GM23338 (cell line): ENCODE data around the gene KRTAP4-4. TPM values are rescaled to one million over a fixed set of nuclear protein-coding genes. Genes with fewer than 3 reads are reported as not detected.

Experiments used
- ATAC-seq: fragments of 200-7000 bp; cut with Tn5 transposase; 3 replicates; pipeline ENCODE4 v1.9.1; 2020
- DNase-seq: peaks from one replicate; pipeline ENCODE4 v3.0.0-alpha.2; 2015; ENCODE audit warnings: low spot score
- H2AFZ ChIP-seq: fragments of 200-600 bp; sonication (generic); 2 replicates; pipeline ENCODE4 v1.8.0; 2016; ENCODE audit warnings: antibody characterized with exemption, mild to moderate bottlenecking, moderate library complexity
- H3F3A ChIP-seq: fragments of 200-600 bp; sonication (generic); replicated peaks from 2 replicates; pipeline ENCODE4 v1.8.0; 2017; ENCODE audit warnings: antibody characterized with exemption, mixed run types, low read depth
- H3K27ac ChIP-seq: fragments of 200-600 bp; sonication (generic); 2 replicates; pipeline ENCODE4 v1.6.1; 2016; ENCODE audit warnings: low read depth
- H3K27me3 ChIP-seq: fragments of 200-600 bp; sonication (generic); 2 replicates; pipeline ENCODE4 v1.8.0; 2016; ENCODE audit warnings: mild to moderate bottlenecking, mixed run types, moderate library complexity; ENCODE audit not compliant: insufficient read depth
- H3K36me3 ChIP-seq: fragments of 200-600 bp; sonication (generic); 2 replicates; pipeline ENCODE4 v1.8.0; 2016; ENCODE audit warnings: mild to moderate bottlenecking; ENCODE audit not compliant: insufficient read depth
- H3K4me1 ChIP-seq: fragments of 200-600 bp; sonication (generic); 2 replicates; pipeline ENCODE4 v1.8.0; 2016; ENCODE audit warnings: mild to moderate bottlenecking, moderate library complexity; ENCODE audit not compliant: insufficient read depth
- H3K4me2 ChIP-seq: fragments of 200-600 bp; sonication (generic); 2 replicates; pipeline ENCODE4 v1.7.1; 2017; ENCODE audit warnings: mixed run types
- H3K4me3 ChIP-seq: fragments of 200-600 bp; sonication (generic); 2 replicates; pipeline ENCODE4 v1.6.1; 2016; ENCODE audit warnings: mixed run types
- H3K79me2 ChIP-seq: fragments of 200-600 bp; sonication (generic); replicated peaks from 2 replicates; pipeline ENCODE4 v1.8.0; 2017; ENCODE audit warnings: mild to moderate bottlenecking; ENCODE audit not compliant: insufficient read depth
- H3K9me2 ChIP-seq: fragments of 200-600 bp; sonication (generic); 2 replicates; pipeline ENCODE4 v1.8.0; 2017; ENCODE audit not compliant: insufficient read depth
- H4K20me1 ChIP-seq: fragments of 200-600 bp; sonication (generic); replicated peaks from 2 replicates; pipeline ENCODE4 v1.8.0; 2017; ENCODE audit warnings: mild to moderate bottlenecking; ENCODE audit not compliant: insufficient read depth
- H3K27ac Mint-ChIP-seq: 2 replicates; pipeline ENCODE4 v1.8.0; 2020; ENCODE audit warnings: inconsistent platforms, mild to moderate bottlenecking, moderate library complexity, mixed read lengths
- H3K27me3 Mint-ChIP-seq: 3 replicates; pipeline ENCODE4 v1.8.0; 2022; ENCODE audit warnings: low read depth, mild to moderate bottlenecking, moderate library complexity, mixed read lengths, inconsistent platforms; ENCODE audit not compliant: insufficient read depth, poor library complexity
- H3K36me3 Mint-ChIP-seq: 3 replicates; pipeline ENCODE4 v1.8.0; 2021; ENCODE audit warnings: low read depth, mild to moderate bottlenecking, inconsistent platforms, moderate library complexity, mixed read lengths
- H3K4me1 Mint-ChIP-seq: 3 replicates; pipeline ENCODE4 v1.8.0; 2020; ENCODE audit warnings: mild to moderate bottlenecking, inconsistent platforms, mixed read lengths
- H3K4me3 Mint-ChIP-seq: 3 replicates; pipeline ENCODE4 v1.8.0; 2021; ENCODE audit warnings: moderate library complexity, mild to moderate bottlenecking, inconsistent platforms, mixed read lengths
- H3K9me3 Mint-ChIP-seq: 3 replicates; pipeline ENCODE4 v1.8.0; 2020; ENCODE audit warnings: moderate library complexity, mild to moderate bottlenecking, inconsistent platforms, mixed read lengths
- CREB1 ChIP-seq: fragments of 250-450 bp; sonication (Bioruptor Pico); IDR thresholded peaks from 2 replicates; pipeline ENCODE4 v1.5.0; 2020; ENCODE audit warnings: low read depth, mild to moderate bottlenecking, moderate library complexity
- CTCF ChIP-seq, 2 experiments: fragments of 200-600 bp in 1 of 2; sonication (generic) in 1 of 2; conservative IDR thresholded peaks; 2 replicates each; pipeline versions ENCODE4 v1.5.1 to v1.6.1; 2016 to 2017; ENCODE audit warnings: antibody characterized with exemption in 2 of 2, low read depth in 2 of 2, mild to moderate bottlenecking in 2 of 2, moderate library complexity in 1 of 2
- ETS1 ChIP-seq: IDR thresholded peaks from 2 replicates; pipeline ENCODE4 v1.6.1; 2016; ENCODE audit warnings: antibody characterized with exemption
- EZH2 ChIP-seq: fragments of 200-600 bp; sonication (generic); IDR thresholded peaks from one replicate; pipeline ENCODE4 v1.8.0; 2017; ENCODE audit warnings: antibody characterized with exemption, mild to moderate bottlenecking, low read depth; ENCODE audit not compliant: unreplicated experiment
- EZH2phosphoT487 ChIP-seq: fragments of 200-600 bp; sonication (generic); IDR thresholded peaks from one replicate; pipeline ENCODE4 v1.8.1; 2018; ENCODE audit warnings: antibody characterized with exemption; ENCODE audit not compliant: unreplicated experiment
- JUNB ChIP-seq: IDR thresholded peaks from one replicate; pipeline ENCODE4 v1.6.1; 2016; ENCODE audit warnings: antibody characterized with exemption; ENCODE audit not compliant: unreplicated experiment
- NANOG ChIP-seq: IDR thresholded peaks from 2 replicates; pipeline ENCODE4 v1.6.1; 2016; ENCODE audit warnings: antibody characterized with exemption, borderline replicate concordance
- POLR2AphosphoS5 ChIP-seq: IDR thresholded peaks from 2 replicates; pipeline ENCODE4 v1.6.1; 2016; ENCODE audit warnings: antibody characterized with exemption, low read depth
- REST ChIP-seq: IDR thresholded peaks from one replicate; pipeline ENCODE4 v1.6.1; 2018; ENCODE audit warnings: antibody characterized with exemption; ENCODE audit not compliant: unreplicated experiment
- STAT1 ChIP-seq: IDR thresholded peaks from one replicate; pipeline ENCODE4 v1.6.1; 2016; ENCODE audit warnings: antibody characterized with exemption; ENCODE audit not compliant: unreplicated experiment
- ZNF114 ChIP-seq: fragments of 250-450 bp; sonication (Bioruptor Pico); IDR thresholded peaks from 2 replicates; pipeline ENCODE4 v1.5.0; 2020; ENCODE audit warnings: mild to moderate bottlenecking, moderate library complexity
- ZNF331 ChIP-seq: fragments of 250-450 bp; sonication (Bioruptor Pico); IDR thresholded peaks from 2 replicates; pipeline ENCODE4 v1.5.0; 2020; ENCODE audit warnings: low read depth, mild to moderate bottlenecking, moderate library complexity
- ZNF462 ChIP-seq: fragments of 250-450 bp; sonication (Bioruptor Pico); IDR thresholded peaks from 2 replicates; pipeline ENCODE4 v1.5.0; 2020; ENCODE audit warnings: mild to moderate bottlenecking, moderate library complexity
- polyA plus RNA-seq: library from polyadenylated mRNA; unstranded; fragments of >200 nt; fragmentation: Nextera tagmentation; extraction: Ambion mirVana; gene quantifications from 2 replicates; pipeline ENCODE4 v1.2.1, GENCODE V29; 2016
- total RNA-seq: library from RNA; depleted of rRNA; stranded (reverse); fragments of >200 nt; shearing (Covaris generic); gene quantifications from 2 replicates; pipeline ENCODE4 v1.2.3, GENCODE V29; 2014

The KRTAP4-4 gene
- total and polyA plus RNA-seq, 2 experiments from 2014 or later = not detected

- no peak overlapping the region for H3K4me2 ChIP-seq
- no peak overlapping the region for H3K4me3 Mint-ChIP-seq
- no peaks in the 10 kb centered on the region for H3F3A ChIP-seq
- no peak overlapping the region for H3K27ac Mint-ChIP-seq
- peaks cover 33% of the 10 kb centered on the region for H3K9me3 Mint-ChIP-seq
- peaks cover 5% of the 10 kb centered on the region for H3K27me3 Mint-ChIP-seq
- H3K27ac ChIP-seq = no peak overlapping the region
- H2AFZ ChIP-seq = no peak overlapping the region
- no peak overlapping the region for H3K4me3 ChIP-seq
- H3K4me1 ChIP-seq = 0 out of 2 replicates have a peak, but pooled peaks cover 3% of the 10 kb centered on the region
- H3K27me3 ChIP-seq = no peaks in the 10 kb centered on the region
- peaks cover 22% of the 10 kb centered on the region for H3K36me3 Mint-ChIP-seq
- DNase-seq (no peak), ATAC-seq (no peak)
- H3K36me3 ChIP-seq = no peaks in the 10 kb centered on the region; the same call in 1 of the 2 replicates
- H3K79me2 ChIP-seq = no peaks in the 10 kb centered on the region
- H3K9me2 ChIP-seq = 0 out of 2 replicates have a peak, but pooled peaks cover 3% of the 10 kb centered on the region
- H4K20me1 ChIP-seq = no peaks in the 10 kb centered on the region
- TF ChIP-seq JUNB (no peak), CTCF (conservative IDR thresholded peaks at IDR 0.05; ENCODE audit: low read depth in 2 of 2) (no peak), ZNF331 (CRISPR knock-in tag) (no peak), POLR2AphosphoS5 (no peak), CREB1 (CRISPR knock-in tag) (no peak), REST (no peak), EZH2 (no peak), NANOG (no peak), ZNF114 (CRISPR knock-in tag) (no peak), ZNF462 (CRISPR knock-in tag) (no peak), EZH2phosphoT487 (no peak), ETS1 (no peak), STAT1 (no peak)
- peaks cover 3% of the 10 kb centered on the region; the same call in 2 of the 3 replicates for H3K4me1 Mint-ChIP-seq
Measured at GRCh38 chr17:41145261-41145660, 15.3 kb downstream of the KRTAP4-4 start.
